ENCODE measurements around the gene ICA1.

DNA sequence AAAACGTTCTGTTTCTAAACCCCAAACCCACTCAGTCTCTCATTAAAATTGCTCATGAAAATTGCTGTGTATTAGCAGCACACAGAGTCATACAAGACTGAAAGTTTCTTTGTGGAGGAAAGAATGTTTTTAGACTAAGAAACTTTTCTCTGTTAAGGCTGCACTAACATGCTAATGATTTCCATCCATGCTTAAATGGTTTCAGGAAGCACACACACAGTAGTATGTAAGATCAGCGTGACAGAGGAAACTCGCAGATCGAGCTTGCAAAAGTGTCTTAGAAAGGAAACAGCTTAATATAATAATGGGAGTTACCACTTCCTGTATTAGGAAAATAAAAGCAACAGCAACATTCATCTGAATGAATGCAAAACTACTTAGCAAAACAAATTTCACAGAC, 112.7 kb downstream of the ICA1 start:
- TF ChIP-seq POLR2AphosphoS5 (IDR thresholded peaks at IDR 0.05) = no peak
- TF ChIP-seq, protein P1, sequence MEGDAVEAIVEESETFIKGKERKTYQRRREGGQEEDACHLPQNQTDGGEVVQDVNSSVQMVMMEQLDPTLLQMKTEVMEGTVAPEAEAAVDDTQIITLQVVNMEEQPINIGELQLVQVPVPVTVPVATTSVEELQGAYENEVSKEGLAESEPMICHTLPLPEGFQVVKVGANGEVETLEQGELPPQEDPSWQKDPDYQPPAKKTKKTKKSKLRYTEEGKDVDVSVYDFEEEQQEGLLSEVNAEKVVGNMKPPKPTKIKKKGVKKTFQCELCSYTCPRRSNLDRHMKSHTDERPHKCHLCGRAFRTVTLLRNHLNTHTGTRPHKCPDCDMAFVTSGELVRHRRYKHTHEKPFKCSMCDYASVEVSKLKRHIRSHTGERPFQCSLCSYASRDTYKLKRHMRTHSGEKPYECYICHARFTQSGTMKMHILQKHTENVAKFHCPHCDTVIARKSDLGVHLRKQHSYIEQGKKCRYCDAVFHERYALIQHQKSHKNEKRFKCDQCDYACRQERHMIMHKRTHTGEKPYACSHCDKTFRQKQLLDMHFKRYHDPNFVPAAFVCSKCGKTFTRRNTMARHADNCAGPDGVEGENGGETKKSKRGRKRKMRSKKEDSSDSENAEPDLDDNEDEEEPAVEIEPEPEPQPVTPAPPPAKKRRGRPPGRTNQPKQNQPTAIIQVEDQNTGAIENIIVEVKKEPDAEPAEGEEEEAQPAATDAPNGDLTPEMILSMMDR (IDR thresholded peaks at IDR 0.05 in 8 of 11, conservative IDR thresholded peaks at IDR 0.05 in 3 of 11) = no peak
- TF ChIP-seq POLR2A (IDR thresholded peaks at IDR 0.05) = no peak

Data from spleen (tissue), 7 donors.